Measurements from ENCODE around the gene MCTP2.
A peak's percentile ranks its signal among the peaks of the same experiment; 100 is the strongest.

MCTP2 gene, protein sequence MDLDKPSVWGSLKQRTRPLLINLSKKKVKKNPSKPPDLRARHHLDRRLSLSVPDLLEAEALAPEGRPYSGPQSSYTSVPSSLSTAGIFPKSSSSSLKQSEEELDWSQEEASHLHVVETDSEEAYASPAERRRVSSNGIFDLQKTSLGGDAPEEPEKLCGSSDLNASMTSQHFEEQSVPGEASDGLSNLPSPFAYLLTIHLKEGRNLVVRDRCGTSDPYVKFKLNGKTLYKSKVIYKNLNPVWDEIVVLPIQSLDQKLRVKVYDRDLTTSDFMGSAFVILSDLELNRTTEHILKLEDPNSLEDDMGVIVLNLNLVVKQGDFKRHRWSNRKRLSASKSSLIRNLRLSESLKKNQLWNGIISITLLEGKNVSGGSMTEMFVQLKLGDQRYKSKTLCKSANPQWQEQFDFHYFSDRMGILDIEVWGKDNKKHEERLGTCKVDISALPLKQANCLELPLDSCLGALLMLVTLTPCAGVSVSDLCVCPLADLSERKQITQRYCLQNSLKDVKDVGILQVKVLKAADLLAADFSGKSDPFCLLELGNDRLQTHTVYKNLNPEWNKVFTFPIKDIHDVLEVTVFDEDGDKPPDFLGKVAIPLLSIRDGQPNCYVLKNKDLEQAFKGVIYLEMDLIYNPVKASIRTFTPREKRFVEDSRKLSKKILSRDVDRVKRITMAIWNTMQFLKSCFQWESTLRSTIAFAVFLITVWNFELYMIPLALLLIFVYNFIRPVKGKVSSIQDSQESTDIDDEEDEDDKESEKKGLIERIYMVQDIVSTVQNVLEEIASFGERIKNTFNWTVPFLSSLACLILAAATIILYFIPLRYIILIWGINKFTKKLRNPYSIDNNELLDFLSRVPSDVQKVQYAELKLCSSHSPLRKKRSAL

DNA sequence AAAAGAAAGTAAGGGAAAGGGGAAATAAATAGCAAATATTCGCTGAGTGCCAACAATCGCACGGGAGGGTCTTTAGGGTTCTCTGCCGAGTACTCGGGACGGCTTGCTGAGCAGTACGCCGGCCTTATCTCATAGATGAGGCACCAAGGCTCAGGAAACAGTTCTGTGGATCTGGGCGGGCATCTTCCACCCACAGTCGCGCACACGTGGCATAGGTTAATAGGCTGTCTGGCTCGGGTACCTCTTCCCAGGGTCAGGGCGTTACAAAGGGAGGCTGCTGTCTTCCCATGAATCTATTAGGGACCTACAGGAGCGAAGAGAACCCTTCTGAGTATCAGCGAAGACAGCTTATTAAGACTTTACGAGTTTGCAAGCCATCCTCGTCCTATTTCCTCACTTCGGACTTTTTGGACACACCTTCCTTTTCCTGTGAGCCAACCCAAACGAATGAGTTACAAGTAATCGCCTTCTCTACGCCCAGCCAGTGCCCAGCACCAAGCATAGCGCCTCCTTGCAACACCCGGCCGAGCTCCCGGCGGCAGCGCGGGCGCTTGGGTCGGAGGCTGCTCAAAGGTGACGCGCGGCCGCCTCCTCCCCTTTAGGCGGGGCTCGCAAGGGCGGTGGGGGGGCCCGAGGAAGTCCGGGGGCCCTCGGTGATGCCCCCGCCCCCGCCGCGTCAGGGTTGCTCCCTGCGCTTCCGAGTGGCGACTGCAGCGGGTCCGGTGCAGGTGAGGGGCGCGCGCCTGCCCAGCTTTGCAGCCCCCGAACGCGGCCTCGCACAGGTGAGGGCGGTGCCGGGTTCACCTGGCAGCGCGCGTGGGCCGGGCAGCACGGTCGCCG lies at the start of gene MCTP2:
TSS of gene MCTP2 (plus strand) at position 679 of the 840 bp plus-strand sequence. CDS start 66,705 bp downstream, outside the sequence.
- peak; percentile 68 to 76 for DNase-seq (ENCODE audit: low read depth in 2 of 2)

DNA sequence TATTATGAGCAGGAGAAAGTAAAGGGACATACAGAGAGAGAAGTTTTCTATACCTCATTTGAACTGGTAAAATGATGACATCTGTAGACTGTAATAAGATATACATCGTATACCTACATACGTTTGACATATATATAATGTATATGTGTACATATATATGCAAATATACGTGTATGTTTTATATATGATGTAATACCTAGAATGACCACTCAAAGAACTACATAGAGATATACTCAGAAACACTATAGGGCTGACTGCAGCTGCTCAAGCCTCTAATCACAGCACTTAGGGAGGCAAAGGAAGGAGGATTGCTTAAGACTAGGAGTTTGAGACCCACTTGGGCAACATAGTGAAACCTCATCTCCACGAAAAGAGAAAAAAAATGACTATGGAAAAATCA lies 48.5 kb upstream of the MCTP2 start:
- no peak for DNase-seq (ENCODE audit: low read depth in 2 of 2)

DNA sequence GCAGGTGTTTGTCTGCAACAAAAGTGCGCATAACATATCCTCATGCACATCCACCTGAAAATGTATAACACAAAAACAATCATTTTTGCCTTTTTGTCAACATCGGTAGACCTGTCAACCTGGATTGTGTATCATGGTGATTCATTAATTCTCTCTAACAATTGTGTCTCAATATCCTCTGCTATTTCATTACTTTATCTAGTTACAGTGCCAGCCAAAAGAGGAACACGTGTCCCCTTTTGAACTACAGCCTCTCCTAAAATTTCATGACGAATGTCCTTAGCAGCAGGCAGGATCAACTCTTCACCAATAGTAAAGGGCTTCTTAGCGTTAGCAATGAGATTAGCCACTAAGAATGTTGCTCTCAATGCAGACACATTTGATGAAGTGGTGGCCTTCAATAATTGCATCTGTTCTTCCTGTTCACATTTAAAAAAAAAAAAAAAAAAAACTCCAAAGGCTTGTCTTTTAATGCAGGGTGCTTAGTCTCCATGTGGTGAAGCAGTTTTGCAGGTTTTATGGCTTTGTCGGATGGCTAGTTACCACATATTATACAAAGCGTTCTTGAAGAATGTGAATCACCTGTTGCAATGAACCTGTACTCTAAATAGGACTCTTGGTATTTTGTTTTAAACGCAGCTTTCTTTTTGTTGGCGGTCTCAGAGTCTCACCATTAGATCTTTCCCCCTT lies 45.7 kb upstream of the MCTP2 start:
- no peak for DNase-seq (ENCODE audit: low read depth in 2 of 2)

DNA sequence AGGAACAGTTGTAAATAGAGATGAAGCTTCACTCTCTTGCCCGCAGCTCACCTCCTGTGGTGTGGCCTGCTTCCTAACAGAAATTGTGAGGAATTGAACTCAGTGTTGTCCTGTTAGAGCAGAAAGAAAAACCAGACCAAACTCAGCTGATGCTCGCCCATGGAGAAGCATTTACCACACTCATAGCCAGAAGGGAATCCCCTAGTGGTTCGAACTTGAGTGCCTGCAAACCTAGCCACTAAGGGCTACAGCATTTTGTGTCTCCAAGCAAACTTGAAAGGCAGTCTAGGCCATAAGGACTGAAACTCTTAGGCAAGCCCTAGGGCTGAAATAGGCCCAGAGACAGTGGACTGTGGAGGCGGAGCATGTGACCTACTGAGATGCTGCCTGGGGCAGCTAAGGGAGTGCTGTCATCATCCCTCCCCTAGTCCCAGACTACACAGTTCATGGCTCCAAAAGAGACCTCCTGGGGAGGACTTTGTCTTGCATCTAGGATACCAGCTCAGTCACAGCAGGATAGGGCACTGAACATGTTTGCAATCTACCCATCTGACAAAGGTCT lies 44.5 kb upstream of the MCTP2 start:
- DNase-seq (ENCODE audit: low read depth in 2 of 2): no peak

DNA sequence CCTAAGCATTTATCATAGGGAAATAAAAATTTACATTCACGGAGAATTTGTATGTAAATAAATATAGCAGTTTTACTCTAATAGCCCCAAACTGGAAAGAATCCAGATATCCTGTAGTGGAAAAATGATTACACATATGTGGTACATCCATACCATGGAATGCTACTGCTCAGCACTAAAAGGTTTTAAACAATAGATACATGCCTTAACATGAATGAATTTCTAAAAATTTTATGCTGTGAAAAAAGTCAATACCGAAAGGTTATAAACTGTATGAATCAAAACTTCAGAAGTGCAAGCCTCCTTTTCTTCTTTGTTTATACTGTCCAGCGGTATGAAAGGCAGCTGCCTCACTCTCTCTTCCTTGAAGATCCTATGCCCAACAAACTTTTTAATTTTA lies 37.5 kb upstream of the MCTP2 start:
- DNase-seq (ENCODE audit: low read depth in 2 of 2): no peak

DNA sequence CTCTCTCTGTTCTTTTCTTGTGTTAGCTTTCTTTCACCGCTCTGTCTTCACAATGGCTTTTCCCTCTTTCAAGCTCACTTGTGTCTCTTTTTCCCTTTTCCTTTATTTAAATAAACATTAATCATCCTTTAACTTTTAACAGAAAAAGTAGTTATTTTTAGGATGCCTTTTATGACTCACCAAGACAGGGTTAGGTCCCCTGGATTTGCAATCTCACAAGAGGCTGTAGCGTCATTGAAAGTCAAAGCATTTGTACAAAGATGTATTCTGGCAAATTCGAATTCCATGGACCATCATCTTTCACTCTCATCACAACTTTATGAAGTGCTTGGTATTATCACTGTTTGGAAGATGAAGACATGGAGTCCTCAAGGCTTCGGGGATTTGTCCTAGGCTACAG lies 34.8 kb upstream of the MCTP2 start:
- no peak for DNase-seq (ENCODE audit: low read depth in 2 of 2)

DNA sequence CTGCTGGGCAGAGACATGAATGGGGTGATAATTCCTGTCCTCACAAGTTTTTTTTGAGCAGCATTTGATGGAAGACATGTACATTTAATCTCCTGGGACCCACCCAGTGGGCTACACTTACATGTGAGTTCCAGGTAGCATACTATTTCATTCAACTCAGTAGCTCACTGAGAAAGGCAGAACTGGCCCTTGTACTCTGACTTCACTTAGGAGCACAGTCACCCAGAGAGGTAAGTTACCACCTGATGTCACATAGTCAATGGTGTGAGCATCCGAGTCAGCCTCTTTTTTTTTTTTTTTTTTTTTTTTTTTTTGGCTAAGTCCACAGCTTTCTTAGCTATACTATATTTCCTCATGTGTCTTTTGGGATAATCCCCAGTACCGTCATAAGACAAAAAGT lies 32.7 kb upstream of the MCTP2 start:
- no peak for DNase-seq (ENCODE audit: low read depth in 2 of 2)

DNA sequence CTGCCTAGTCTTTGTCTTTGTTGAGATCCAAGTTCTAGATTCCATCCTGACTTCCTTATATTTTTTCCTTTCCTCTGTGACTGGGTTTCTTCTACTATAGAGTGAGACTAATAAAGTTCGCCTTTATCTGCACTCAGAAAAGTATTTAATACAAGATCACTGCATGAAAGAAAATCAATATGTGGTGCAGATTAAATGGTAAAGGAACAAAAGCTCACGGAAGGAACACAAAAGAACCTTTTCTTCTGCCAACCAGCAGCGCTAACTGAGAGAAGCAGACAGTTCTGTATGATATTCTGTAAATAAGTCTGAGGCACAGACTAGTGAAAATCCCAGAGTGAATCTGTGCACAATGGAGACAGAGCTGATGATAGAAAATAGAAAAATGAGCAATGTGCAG lies 31.6 kb upstream of the MCTP2 start:
- no peak for DNase-seq (ENCODE audit: low read depth in 2 of 2)

DNA sequence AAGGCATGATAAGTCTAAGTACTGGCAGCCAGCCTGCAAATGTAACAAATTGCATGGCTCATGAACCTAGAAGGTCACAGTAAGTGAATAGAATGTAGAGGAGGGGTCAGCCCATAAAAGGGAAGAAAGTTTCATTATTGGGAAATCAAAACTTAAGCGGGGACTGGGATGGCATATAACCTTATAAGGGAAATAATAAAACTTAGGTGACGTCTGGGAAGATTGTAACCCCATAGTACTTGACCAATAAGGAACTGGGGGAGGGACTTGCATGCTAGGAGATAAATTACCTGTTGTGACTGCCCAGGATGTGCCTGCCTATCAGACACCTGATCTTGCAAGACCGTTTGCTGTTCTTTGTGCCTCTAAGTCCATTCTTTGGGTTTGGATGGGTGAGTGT lies 28.1 kb upstream of the MCTP2 start:
- no peak for DNase-seq (ENCODE audit: low read depth in 2 of 2)

DNA sequence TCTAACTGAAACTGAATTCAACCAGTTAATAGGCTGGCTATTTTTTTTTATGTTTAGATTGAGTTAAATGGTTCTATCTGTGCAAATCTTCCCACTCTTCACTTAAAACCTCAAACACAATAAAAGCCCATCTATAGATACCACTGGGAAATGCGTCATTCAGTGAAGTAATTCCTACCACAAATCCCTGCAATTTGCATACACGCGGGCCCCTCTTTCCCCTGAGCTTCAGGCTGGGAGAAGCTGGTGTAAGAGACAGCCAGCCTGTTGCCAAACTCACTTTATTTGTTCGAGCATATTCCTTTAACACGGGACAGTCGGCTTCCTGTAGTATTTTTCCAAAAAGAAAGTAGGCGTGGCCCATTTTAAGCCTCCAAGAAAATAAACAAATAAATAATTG lies 26.0 kb upstream of the MCTP2 start:
- no peak for DNase-seq (ENCODE audit: low read depth in 2 of 2)

DNA sequence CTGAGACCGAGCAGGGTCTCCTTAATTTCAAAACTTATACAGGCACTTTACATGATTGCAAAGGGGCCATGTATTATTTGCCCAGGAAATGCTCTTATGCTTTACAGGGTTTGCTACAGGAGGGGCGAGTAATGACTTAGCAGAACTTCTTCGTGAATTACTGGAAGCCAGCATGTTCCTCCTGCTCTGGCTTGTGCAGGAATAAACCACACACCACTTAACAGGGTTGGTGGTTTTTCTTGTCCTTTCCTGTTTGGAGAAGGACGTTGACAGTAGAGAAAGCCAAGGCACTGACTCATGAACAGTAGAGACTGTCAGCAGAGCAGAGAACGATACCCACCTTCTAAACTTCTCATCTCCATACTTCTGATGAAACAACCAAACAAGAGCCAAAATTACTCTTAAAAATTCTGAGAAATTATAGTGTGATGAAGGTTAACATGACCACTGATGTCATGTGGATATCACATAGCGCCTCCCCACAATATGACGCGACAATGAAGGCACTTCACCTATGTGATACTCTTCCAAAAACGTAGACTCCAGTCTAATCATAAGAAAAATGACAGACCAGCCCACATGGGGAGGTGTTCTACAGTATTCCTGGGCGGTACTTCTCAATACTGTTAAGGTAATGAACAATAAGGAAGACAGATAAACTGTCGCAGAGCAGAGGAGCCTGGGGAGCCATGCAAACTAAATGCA lies 24.7 kb upstream of the MCTP2 start:
- DNase-seq (ENCODE audit: low read depth in 2 of 2): no peak

DNA sequence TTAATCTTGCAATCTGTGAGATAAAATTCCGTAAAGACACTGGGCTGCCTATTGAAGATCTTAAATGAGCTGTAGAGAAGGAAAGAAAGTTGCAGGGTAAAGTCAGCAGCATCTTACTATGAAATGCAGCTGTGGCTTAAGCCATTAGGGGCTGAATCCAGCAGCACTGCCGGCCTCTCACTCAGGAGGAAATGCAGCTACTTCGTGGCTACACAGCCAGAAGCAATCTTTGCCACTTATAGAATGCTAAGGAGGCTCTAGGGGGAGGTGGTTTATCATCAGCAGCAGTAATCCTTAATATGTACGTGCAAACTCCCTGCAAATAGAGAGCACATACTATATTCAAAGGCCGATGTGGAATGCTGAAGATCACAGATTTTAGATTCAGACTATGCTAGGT lies 19.1 kb upstream of the MCTP2 start:
- no peak for DNase-seq (ENCODE audit: low read depth in 2 of 2)

DNA sequence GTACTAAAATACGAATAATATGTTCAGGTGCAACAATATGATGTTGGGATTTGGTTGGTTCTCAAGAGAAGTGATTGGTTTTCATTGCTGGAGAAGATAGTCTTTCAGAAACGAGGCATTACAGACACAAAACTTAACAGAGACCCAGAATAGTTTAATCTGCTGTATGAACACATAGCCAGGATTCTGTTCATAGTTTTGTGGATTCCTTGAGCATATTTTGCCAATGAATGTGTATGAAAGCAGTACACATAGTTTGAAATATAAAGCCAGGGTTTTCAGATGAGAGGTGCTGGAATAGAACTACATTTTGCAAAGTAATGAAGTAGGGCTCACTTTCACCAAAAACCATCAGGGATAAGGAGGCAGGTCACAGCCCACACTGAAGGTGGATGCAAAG lies 5.7 kb upstream of the MCTP2 start:
- DNase-seq (ENCODE audit: low read depth in 2 of 2): no peak

DNA sequence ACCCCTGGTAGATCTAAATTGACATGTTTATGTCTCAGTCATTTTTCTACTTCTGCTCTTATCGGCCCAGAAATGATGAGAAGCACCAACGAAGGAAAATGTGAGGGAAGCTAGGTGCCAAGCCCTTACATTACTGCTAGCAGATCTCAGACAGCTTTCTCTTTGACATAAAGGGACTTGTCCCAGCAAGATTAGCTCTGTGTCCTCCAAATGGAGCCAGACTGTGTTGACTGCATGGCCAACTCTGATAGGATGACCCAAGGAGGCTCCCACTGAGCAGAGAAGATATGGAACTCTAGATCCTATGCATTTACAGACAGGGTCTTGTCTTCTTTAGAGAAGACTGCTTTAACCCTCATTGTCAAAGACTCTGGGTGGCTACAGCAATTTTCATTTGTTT lies 2.8 kb upstream of the MCTP2 start:
- no peak for DNase-seq (ENCODE audit: low read depth in 2 of 2)

DNA sequence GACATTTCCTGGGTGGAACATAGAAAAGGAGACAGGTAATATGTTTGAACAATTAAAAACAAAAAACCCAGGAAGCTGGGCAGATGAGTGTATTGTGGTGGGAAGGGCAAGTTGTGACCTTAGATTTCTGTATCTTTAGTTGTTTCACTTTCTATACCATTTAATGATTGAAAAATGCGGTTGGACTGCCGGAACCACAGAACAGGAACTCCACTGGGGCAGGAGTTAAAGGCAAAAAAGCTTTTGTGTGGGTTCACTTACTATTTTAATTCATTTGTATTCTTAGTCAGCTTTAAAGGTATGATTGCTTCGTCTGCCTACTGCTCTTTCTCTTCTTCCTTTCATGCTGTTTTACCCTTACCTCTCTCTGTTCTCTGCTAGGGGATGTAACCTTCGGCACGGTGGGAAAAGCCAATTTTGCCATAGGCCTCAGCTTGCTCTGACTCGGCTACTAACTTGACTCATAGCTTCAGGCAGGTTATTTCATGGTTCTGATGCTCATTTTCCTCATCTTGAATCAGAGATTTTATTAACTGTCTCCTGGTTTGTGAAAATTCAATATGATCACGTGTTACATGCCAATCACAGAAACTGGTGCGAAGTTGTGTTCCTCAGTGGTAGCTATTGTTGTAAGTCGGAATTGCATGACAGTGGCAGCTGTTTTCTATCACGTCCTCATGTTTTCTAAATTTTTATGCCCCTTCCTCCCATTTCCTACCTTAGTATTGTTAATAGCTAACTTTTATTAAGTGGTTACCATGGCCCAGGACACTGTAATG lies 1.6 kb upstream of the MCTP2 start:
- DNase-seq (ENCODE audit: low read depth in 2 of 2): peak in 1 of 2 donors; percentile 35

DNA sequence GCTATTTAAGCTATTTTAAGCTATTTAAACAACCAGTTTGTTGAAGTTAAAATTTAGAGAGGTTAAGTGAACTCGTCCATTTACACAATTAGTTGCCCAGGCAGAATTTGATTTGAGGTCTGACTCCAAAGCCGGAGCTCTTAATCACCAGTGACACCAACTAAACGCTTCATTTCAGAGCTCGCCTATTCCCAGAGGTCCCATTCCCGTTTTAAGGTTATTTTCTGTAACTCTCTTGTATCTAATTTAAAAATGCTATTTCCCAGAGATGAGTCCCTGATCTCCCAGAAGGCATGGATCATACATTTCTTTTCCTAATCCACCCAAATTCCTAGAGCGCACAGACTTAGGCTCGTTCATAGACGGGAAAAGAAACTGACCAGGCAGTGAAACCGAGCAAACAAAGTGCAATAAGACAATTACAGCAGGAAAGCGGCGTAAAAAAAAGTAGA lies 904 bp upstream of the MCTP2 start:
- no peak for DNase-seq (ENCODE audit: low read depth in 2 of 2)

DNA sequence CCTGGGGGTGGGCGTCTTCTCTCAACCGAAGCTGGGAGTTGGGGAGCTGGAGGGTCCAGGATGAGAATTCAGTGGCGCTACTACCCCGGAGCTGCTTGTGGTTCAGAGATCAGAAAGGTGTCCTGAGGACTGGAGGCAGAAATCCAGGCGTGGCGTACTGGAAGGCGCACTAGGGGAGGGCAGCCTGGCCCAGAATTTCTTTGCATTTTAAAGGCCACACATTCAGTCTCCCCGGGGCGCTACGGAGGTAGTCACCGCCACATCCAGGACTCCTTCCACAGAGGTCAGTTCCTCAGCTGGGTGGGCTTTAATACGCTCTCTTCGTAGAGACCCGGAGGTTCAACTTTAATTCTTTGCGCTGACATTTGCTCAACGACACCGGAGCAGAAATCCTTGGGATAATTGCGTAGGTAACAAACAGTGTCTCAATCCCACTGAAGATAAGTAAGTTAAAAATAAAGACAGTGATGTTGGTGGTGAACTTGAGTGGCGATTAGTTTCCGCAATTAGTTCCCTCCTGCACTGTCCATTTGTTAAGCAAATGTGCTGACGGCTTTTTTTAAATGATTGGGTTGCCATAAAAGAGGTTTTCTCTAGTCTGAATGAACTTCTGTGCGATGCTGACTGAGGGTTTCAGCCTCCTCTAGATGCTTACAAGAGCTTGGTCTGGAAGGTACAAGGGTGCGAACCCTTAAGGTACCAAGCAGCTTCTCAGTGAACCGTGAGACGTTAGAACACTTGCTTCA lies 535 bp downstream of the MCTP2 start:
- DNase-seq (ENCODE audit: low read depth in 2 of 2): no peak

DNA sequence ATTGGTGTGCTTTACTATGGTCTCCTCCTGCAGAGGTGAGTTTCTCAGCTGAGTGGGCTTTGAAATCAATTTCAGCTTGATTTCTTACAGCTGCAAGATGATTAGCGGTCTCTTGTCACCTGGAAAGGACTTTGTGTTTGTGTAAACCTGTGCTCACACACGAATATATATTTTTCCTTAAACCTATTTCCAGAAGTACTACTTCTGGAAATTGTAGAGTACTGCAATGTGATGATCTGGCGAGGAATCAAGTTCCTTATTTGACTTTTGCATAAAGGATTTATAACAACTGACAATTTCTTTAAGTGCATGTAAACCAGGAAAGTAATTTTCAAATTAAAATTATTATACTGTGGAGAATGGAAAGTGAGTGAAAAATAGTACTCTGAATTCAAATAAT lies 2.1 kb downstream of the MCTP2 start:
- no peak for DNase-seq (ENCODE audit: low read depth in 2 of 2)

DNA sequence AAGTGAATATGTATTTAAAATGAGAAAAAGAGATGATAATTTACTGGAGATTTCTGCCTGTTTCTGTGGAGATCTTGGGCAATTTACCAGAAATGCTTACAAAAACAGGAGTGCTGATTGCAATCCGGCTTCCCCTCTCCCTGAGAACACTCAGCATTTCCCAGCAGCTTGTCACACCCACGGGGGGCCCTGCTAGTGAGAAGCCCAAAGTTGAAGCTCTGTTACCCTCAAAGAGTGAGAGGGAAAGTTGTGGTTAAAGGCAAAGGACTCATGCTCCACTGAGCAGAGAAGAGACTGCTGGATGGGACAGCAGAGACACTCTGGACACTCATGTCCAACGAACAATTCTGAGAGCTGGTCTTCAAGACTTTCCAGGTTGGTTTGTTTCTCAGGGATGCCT lies 2.9 kb downstream of the MCTP2 start:
- no peak for DNase-seq (ENCODE audit: low read depth in 2 of 2)
